Frontal cortex (tissue), 4 donors: ENCODE measurements around the gene HNRNPC. TPM values are rescaled to one million over a fixed set of nuclear protein-coding genes. Genes with fewer than 3 reads are reported as not detected.
"Not testable (repeated sequence)": the region's sequence is repeated elsewhere in the genome, so short reads cannot be mapped to it uniquely, and the experiment has no call there.

Source experiments
- DNase-seq, 2 donors: peaks; one replicate each; pipeline ENCODE4 v3.0.0; 2012; ENCODE audit warnings: low spot score in 2 of 2
- FAIRE-seq: peaks from 2 replicates; lab custom pipeline; 2012; peaks lifted over from hg19 to GRCh38; lab: Jason Lieb, UNC
- total RNA-seq: library from RNA; depleted of rRNA; stranded (reverse); fragments of >200 nt; gene quantifications from one replicate; pipeline ENCODE4 v1.2.3, GENCODE V29; 2014
- donor health status: control.
- donor health status: control.
- donor health status: control.

The HNRNPC gene
- total RNA-seq, 1 donor from 2014 or later = 614 TPM

- DNase-seq (no peak), FAIRE-seq (no peak)
These were observed 18.0 kb downstream of the HNRNPC start for GRCh38 chr14:21251215-21251614.

DNA sequence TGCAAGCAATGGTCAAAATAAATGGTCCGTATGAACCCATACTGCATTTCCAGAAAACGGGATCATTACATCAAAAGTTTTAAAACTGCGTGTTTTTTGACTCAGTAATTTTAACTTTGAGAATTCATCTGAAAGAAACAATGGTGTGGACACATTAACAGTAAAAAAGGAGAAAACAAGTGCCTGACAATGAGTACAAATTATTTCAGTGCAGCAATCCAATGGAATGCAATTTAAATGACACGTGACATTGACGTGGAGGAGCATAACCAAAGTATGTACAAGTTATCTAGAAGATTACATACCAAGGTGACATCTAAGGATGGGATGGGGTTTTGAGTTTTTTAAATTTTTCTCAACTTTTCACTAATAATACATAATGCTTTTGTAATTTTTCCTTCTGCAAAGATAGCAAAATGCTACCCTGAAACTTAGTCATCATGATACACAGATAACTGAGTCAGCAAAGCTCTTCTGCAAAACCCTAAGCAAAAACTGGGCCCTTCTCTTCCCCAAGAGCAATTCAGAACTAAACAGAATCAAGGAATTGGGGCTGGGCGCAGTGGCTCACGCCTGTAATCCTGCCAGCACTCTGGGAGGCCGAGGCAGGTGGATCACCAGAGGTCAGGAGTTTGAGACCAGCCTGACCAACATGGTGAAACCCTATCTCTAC is 20.4 kb downstream of the HNRNPC start:
- DNase-seq = no peak
- FAIRE-seq = no peak

- no peak for FAIRE-seq
- DNase-seq = no peak
These were observed 20.9 kb downstream of the HNRNPC start for GRCh38 chr14:21248338-21248737.

DNA sequence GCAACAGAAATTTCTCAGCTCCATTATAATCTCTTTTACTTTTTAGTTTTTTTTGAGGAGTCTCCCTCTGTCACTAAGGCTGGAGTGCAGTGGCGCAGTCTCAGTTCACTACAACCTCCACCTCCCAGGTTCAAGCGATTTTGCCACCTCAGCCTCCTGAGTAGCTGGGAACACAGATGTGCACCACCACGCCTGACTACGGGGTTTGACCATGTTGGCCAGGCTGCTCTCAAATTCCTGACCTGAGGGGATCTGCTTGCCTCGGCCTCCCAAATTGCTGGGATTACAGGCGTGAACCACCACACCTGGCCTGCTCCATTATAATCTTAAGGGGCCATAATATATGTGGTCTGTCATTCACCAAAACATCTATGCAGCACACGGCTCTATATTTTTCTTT is 23.4 kb downstream of the HNRNPC start:
- no peak for DNase-seq
- FAIRE-seq = no peak

GRCh38 chr14:21244544-21244943 is 24.7 kb downstream of the HNRNPC start:
- DNase-seq (no peak), FAIRE-seq (no peak)

DNA sequence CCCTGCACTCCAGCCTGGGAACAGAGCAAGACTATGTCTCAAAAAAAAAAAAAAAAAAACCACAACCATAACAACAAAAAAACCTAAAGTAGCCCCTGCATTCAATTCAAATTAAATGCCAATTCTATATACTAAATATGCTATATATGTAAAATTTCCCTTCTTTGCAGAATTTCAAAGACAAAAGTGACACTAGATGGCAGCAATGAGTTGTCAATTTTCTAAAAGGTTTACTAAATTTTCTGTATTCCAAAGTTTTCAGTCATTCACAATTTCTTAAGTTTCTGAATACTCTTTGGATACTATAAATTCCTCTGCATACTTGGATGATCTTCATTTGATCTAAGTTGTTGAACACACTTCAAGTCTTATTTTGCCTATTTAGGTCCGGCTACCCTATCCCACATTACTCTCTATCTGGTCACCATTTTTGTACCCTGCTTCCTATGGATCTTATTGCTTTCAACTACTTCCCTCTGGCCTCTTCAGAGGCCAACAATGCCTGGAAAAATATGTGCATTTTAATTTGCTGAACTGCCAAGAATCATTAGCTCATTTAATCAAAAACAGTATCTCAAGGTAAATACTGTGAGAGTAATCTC is 27.9 kb downstream of the HNRNPC start:
- no peak for FAIRE-seq
- DNase-seq = no peak

DNA sequence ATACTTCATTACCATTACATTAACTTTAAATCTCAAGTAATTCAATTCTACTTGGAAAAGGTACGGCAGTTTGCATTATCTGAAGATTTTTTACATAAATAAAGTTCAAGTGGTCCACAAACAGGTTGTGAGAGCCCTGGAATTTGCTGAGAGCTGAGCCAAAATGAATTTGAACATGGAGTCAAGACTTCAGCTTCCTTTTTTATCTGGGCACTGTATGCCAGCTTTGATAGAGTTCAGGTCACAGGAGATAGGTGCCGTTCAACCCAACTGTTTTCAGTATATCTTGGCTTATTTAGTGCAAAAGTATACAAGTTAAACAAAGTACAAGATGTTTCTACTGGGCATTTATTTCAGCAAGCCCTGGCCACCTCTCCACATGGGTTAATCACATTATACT is 28.8 kb downstream of the HNRNPC start:
- FAIRE-seq (no peak), DNase-seq (no peak)

GRCh38 chr14:21238823-21239518 is 30.3 kb downstream of the HNRNPC start:
- DNase-seq (no peak), FAIRE-seq (no peak)

DNA sequence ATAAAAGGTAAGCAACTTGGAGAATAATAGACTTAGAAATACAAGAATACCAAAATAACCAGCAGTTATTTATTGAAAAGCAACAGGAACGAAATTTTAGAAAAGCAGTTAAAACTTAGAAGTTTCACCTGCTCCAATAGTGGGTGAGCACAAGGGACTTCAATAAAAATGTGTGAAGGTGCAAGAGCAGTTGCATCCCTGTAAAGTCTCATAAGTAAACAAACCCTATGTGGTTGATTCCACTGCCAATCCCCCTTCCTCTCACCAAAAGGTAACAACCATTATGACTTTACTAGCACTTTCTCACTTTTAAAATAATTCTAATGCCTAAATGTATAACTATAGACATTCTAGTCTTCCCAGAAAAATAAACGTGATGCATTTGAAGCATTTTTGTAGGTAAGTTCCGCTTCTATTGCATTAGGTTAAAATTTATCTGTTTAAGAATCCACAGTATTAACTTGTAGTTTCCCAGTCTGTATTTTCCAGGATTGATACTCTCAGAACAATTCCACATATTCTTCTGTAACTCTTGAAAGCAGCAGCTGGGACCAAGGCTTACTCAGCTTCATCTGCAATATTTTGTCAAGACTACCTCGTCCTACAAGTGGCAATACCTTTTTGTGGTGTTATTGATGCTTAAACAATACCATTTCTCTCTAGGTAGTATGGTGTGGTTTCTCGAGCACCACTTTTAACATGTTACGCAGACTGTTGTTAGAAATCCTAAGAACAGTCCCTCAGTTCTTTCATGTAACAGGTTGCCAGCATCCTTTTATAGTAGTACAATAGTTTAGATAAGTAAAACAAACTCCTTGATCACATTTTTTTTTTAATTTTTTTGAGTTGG is 32.1 kb downstream of the HNRNPC start:
- no peak for FAIRE-seq

GRCh38 chr14:21234112-21234511 is 35.1 kb downstream of the HNRNPC start:
- FAIRE-seq = no peak
- no peak for DNase-seq

More for the DNA sequence above, 32.1 kb downstream of the HNRNPC start:
- no peak for DNase-seq

DNA sequence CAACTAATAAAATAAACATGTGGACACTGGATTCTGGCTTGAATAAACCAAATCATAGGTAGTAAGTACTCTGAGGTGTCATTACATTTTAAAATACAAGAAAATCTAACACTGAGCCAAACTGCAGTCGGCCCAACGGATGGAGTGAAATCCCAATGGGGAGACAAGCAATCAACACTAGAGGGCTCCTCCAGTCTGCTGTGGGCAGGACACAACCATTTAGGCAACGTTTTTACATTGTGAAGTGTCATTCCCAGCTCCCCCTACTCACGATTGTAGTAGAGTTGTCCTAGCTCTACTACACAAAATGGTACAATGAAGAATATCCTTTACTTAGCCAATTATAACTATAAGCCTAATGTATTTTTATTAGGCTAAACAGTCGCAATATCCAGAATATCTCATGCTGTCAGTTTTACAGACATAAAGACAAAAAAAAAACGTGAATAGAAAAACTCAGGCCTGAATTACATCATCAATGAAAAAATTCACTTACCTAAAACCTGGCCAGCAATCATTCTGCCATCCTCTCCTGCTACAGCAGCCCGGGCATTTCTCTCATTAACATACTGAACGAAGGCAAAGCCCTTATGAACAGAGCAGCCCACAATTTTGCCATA is 35.7 kb downstream of the HNRNPC start:
- DNase-seq = no peak

DNA sequence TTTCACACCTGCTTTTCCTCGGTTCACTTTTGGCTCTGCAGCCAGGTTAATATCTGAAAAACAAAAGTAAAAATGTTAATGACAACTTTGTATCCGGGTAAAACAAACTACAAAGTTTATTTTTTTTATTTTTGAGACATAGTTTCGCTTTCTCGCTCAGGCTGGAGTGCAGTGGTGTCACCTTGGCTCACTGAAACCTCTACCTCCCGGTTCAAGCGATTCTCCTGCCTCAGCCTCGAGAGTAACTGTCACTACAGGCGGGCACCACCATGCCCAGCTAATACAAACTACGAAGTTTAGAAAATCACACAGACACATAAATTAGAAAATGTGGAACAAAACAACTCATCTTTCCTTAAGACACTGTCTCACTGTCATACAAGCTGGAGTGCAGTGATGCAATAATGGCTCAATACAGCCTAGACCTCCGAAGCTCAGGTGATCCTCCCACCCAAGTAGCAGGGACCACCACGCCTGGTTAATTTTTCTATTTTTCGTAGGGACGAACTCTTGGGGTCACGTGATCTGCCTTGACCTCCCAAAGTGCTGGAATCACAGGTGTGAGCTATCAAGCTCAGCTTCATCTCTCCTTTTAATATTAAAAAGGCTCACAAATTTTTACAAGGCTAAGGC is 38.1 kb downstream of the HNRNPC start:
- FAIRE-seq = no peak

More for the DNA sequence above, 35.7 kb downstream of the HNRNPC start:
- no peak for FAIRE-seq

DNA sequence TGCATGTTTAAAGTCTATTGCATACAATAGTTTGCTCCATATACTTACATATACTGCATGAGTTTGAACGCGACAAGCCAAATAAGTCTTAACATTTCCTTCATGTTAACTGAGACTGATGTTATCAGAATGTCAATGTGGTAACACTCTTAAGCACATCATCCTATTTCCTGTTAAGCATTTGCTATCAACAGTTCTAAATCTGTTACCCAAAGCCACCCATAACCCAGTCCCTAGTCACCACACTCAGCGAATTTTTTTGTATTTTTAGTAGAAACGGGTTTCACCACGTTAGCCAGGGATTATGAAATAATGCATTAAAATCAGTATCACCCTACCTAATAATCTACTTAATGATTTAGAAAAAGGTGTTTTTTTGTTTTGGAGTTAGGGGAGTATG is 39.4 kb downstream of the HNRNPC start:
- FAIRE-seq (no peak), DNase-seq (no peak)

More for the DNA sequence above, 38.1 kb downstream of the HNRNPC start:
- no peak for DNase-seq

DNA sequence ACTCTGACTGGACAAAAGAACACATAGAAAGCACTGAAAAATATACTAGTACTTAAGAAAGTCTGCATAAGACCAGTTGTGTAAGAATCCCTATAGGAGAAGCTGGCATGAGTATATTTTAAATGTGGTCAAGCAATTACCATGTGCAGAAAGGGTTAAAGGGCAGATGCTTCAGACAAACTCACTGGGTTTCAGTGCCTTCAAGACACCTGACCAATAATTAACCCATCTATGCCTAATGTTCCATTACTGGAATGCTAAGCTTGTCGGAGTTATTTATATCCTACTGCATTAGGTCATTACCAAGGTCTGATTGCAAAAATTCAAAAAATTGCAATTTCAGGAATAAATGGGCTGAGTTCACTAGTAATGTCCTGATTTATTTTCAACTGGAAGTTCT is 41.3 kb downstream of the HNRNPC start:
- DNase-seq = no peak
- no peak for FAIRE-seq

- DNase-seq = no peak
- no peak for FAIRE-seq
These were observed 42.1 kb downstream of the HNRNPC start for GRCh38 chr14:21227150-21227549.

GRCh38 chr14:21226467-21226866 is 42.8 kb downstream of the HNRNPC start:
- DNase-seq = no peak
- no peak for FAIRE-seq

DNA sequence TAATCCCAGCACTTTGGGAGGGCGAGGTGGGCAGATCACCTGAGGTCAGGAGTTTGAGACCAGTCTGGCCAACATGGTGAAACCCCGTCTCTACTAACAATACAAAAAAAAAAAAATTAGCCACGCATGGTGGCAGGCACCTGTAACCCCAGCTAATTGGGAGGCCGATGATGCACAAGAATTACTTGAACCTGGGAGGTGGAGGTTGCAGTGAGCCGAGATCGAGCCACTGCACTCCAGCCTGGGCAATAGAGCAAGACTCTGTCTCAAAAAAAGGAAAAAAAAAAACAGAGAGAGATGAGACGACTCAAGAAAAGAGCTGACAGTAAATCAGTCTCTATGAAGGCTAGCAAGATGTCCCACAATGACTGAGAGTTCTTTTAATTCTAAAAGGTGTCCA is 44.1 kb downstream of the HNRNPC start:
- FAIRE-seq, DNase-seq: not testable (repeated sequence)

DNA sequence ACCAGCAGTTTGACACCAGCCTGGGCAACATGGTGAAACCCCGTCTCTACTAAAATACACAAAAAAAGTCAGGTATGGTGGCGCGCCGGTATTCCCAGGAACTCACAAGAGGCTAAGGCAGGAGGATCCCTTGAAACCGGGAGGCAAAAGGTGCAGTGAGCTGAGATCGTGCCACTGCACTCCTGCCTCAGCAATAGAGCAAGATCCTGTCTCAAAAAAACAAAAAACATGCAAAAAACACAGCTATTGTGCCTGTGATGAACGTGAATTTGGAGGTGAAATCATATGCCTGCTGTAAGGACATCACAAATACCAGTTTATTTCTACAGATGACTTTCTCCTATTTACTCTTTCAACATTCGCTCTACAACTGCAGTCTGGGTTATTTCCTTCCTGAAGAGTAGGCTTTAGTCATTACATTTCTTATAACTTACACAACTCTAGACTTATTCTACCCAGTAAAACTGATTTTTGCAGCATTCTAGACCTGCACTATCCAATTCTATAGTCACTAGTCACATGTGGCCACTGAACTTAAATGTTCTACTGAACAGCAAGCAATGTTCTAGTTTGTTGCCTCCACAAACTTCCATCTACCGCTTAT is 48.3 kb downstream of the HNRNPC start:
- DNase-seq (no peak), FAIRE-seq (no peak)

GRCh38 chr14:21219561-21220111 is 49.6 kb downstream of the HNRNPC start:
- FAIRE-seq (no peak), DNase-seq (no peak)
